Transverse colon (tissue), 4 donors: Measurements from ENCODE around the gene PCDHGA8.
"Not testable (repeated sequence)": the region's sequence is repeated elsewhere in the genome, so short reads cannot be mapped to it uniquely, and the experiment has no call there.

ENCODE experiments used
- POLR2A ChIP-seq: fragments of 450-650 bp; IDR thresholded peaks from one replicate; pipeline ENCODE4 v1.6.1; 2016; ENCODE audit warnings: antibody characterized with exemption, mild to moderate bottlenecking, moderate library complexity
- POLR2AphosphoS5 ChIP-seq, 3 donors: sonication (generic); formaldehyde crosslinking; IDR thresholded peaks; one replicate each; pipeline ENCODE4 v1.6.1; 2016; ENCODE audit warnings: antibody characterized with exemption in 3 of 3
- TF ChIP-seq, protein P1 (sequence below), 5 experiments: fragments of 200-600 bp in 3 of 5; fragments of 450-650 bp in 2 of 5; sonication (generic) in 3 of 5; IDR thresholded peaks; 1 replicate in 2 of 5; 2 replicates in 3 of 5; pipeline ENCODE4 v1.5.1; 2016 to 2017; ENCODE audit warnings: antibody characterized with exemption in 5 of 5, inconsistent platforms in 3 of 5, mild to moderate bottlenecking in 2 of 5, moderate library complexity in 1 of 5

DNA sequence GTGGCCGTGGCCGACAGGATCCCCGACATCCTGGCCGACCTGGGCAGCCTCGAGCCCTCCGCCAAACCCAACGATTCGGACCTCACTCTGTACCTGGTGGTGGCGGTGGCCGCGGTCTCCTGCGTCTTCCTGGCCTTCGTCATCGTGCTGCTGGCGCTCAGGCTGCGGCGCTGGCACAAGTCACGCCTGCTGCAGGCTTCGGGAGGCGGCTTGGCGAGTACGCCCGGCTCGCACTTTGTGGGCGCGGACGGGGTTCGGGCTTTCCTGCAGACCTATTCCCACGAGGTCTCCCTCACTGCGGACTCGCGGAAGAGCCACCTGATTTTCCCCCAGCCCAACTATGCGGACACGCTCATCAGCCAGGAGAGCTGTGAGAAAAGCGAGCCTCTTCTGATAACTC is 46.4 kb upstream of the PCDHGA8 start:
- TF ChIP-seq, protein P1, sequence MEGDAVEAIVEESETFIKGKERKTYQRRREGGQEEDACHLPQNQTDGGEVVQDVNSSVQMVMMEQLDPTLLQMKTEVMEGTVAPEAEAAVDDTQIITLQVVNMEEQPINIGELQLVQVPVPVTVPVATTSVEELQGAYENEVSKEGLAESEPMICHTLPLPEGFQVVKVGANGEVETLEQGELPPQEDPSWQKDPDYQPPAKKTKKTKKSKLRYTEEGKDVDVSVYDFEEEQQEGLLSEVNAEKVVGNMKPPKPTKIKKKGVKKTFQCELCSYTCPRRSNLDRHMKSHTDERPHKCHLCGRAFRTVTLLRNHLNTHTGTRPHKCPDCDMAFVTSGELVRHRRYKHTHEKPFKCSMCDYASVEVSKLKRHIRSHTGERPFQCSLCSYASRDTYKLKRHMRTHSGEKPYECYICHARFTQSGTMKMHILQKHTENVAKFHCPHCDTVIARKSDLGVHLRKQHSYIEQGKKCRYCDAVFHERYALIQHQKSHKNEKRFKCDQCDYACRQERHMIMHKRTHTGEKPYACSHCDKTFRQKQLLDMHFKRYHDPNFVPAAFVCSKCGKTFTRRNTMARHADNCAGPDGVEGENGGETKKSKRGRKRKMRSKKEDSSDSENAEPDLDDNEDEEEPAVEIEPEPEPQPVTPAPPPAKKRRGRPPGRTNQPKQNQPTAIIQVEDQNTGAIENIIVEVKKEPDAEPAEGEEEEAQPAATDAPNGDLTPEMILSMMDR (IDR thresholded peaks at IDR 0.05): not testable (repeated sequence)
- not testable (repeated sequence) for TF ChIP-seq POLR2AphosphoS5 (IDR thresholded peaks at IDR 0.05); POLR2A
